ENCODE data around the gene GET4.

The GET4 gene

GRCh38 chr7:934469-935163 is 58.3 kb downstream of the GET4 start:
- TF ChIP-seq GATA3 (IDR thresholded peaks at IDR 0.05; ENCODE audit: low read depth, low read length) (no peak), GATA2 (IDR thresholded peaks at IDR 0.05; ENCODE audit: low read depth, low read length) (no peak)

GRCh38 chr7:935164-935873 is 59.0 kb downstream of the GET4 start:
- TF ChIP-seq GATA3 (IDR thresholded peaks at IDR 0.05; ENCODE audit: low read depth, low read length): no peak
- no peak for TF ChIP-seq GATA2 (IDR thresholded peaks at IDR 0.05; ENCODE audit: low read depth, low read length)

GRCh38 chr7:935874-936385 is 59.6 kb downstream of the GET4 start:
- TF ChIP-seq GATA2 (IDR thresholded peaks at IDR 0.05; ENCODE audit: low read depth, low read length) (no peak), GATA3 (IDR thresholded peaks at IDR 0.05; ENCODE audit: low read depth, low read length) (no peak)

GRCh38 chr7:936386-937054 is 60.2 kb downstream of the GET4 start:
- TF ChIP-seq GATA3 (IDR thresholded peaks at IDR 0.05; ENCODE audit: low read depth, low read length) (no peak), GATA2 (IDR thresholded peaks at IDR 0.05; ENCODE audit: low read depth, low read length) (no peak)

GRCh38 chr7:937856-938484 is 61.6 kb downstream of the GET4 start:
- no peak for TF ChIP-seq GATA2 (IDR thresholded peaks at IDR 0.05; ENCODE audit: low read depth, low read length)
- TF ChIP-seq GATA3 (IDR thresholded peaks at IDR 0.05; ENCODE audit: low read depth, low read length): no peak

GRCh38 chr7:938546-939185 is 62.3 kb downstream of the GET4 start:
- no peak for TF ChIP-seq GATA3 (IDR thresholded peaks at IDR 0.05; ENCODE audit: low read depth, low read length)
- no peak for TF ChIP-seq GATA2 (IDR thresholded peaks at IDR 0.05; ENCODE audit: low read depth, low read length)

- TF ChIP-seq GATA3 (IDR thresholded peaks at IDR 0.05; ENCODE audit: low read depth, low read length): no peak
- TF ChIP-seq GATA2 (IDR thresholded peaks at IDR 0.05; ENCODE audit: low read depth, low read length): no peak
Measured at GRCh38 chr7:939843-940242, 63.5 kb downstream of the GET4 start.

- TF ChIP-seq GATA2 (IDR thresholded peaks at IDR 0.05; ENCODE audit: low read depth, low read length): no peak
- no peak for TF ChIP-seq GATA3 (IDR thresholded peaks at IDR 0.05; ENCODE audit: low read depth, low read length)
Measured at GRCh38 chr7:940599-941408, 64.5 kb downstream of the GET4 start.

- TF ChIP-seq GATA3 (IDR thresholded peaks at IDR 0.05; ENCODE audit: low read depth, low read length) (no peak), GATA2 (IDR thresholded peaks at IDR 0.05; ENCODE audit: low read depth, low read length) (no peak)
Measured at GRCh38 chr7:944744-945143, 68.4 kb downstream of the GET4 start.

- TF ChIP-seq GATA2 (IDR thresholded peaks at IDR 0.05; ENCODE audit: low read depth, low read length) (no peak), GATA3 (IDR thresholded peaks at IDR 0.05; ENCODE audit: low read depth, low read length) (no peak)
Measured at GRCh38 chr7:945147-945555, 68.8 kb downstream of the GET4 start.

- TF ChIP-seq GATA3 (IDR thresholded peaks at IDR 0.05; ENCODE audit: low read depth, low read length): no peak
- no peak for TF ChIP-seq GATA2 (IDR thresholded peaks at IDR 0.05; ENCODE audit: low read depth, low read length)
Measured at GRCh38 chr7:945556-946255, 69.4 kb downstream of the GET4 start.

Data from SH-SY5Y (cell line).